H1 (cell line): ENCODE measurements around the gene ANKRD60. TPM values are rescaled to one million over a fixed set of nuclear protein-coding genes. Genes with fewer than 3 reads are reported as not detected.

Source experiments
- CHD2 ChIP-seq: IDR thresholded peaks from 2 replicates; pipeline ENCODE4 v1.6.1; 2012; ENCODE audit warnings: low read length, improper control_type of control experiment
- polyA plus RNA-seq, 7 experiments: library from polyadenylated mRNA; depleted of rRNA in 3 of 7; stranded (reverse) in 5 of 7; unstranded in 2 of 7; fragments of >200 nt in 5 of 7; fragments of 200-250 nt in 2 of 7; gene quantifications; 1 replicate in 5 of 7; 2 replicates in 1 of 7; 4 replicates in 1 of 7; pipeline versions ENCODE4 v1.2.1 to v1.2.3, GENCODE V29; 2011 to 2013; ENCODE audit warnings: missing spikeins in 2 of 7, mixed read lengths in 2 of 7
- total RNA-seq: library from RNA; stranded (reverse); fragmentation: NEBNext Ultra II Directional; extraction: Animal tissue kit (Norgen Biotek cat#: 25700); gene quantifications from 2 replicates; pipeline ENCODE4 v1.2.1, GENCODE V29; 2021

Gene ANKRD60
- total and polyA plus RNA-seq, 2 of the 8 experiments (the other 6 are each of a cell fraction or from before 2014, with no cell fraction given), result not detected

GRCh38 chr20:58184984-58185383 is 43.5 kb downstream of the ANKRD60 start (continued):
- TF ChIP-seq CHD2, result no peak
